SK-N-SH (cell line): ENCODE data around the gene REX1BD. TPM values are rescaled to one million over a fixed set of nuclear protein-coding genes. Genes with fewer than 3 reads are reported as not detected.

Experiments
- CTCF ChIA-PET: fragments of 300-600, 350-600 bp; formaldehyde crosslinking; extraction: SDS; loops from one replicate; lab custom pipeline; 2021; lab: Yijun Ruan, JAX
- POLR2A ChIA-PET: fragments of 350-600 bp; sonication (Branson Sonifier 250); formaldehyde crosslinking; extraction: SDS; loops from one replicate; lab custom pipeline; 2020; ENCODE audit warnings: antibody characterized with exemption, inconsistent platforms; lab: Yijun Ruan, JAX
- DNase-seq: peaks from one replicate; pipeline ENCODE4 v3.0.0; 2012
- H2AFZ ChIP-seq: fragments of 200-600 bp; sonication (generic); 2 replicates; pipeline ENCODE4 v1.8.1; 2016; ENCODE audit warnings: antibody characterized with exemption, mild to moderate bottlenecking, low read depth
- H3F3A ChIP-seq: fragments of 200-600 bp; sonication (generic); replicated peaks from 2 replicates; pipeline ENCODE3; 2016; ENCODE audit warnings: antibody characterized with exemption, mild to moderate bottlenecking; ENCODE audit not compliant: insufficient read depth
- H3K27ac ChIP-seq, 2 experiments: fragments of 200-500 bp in 1 of 2; fragments of 200-600 bp in 1 of 2; sonication (Bioruptor generic) in 1 of 2; sonication (generic), shearing (Covaris generic) in 1 of 2; 2 replicates each; pipeline versions ENCODE4 v1.5.1 to v1.6.1; 2014 to 2016; ENCODE audit warnings: low read depth in 2 of 2, inconsistent platforms in 1 of 2, low read length in 1 of 2, mild to moderate bottlenecking in 1 of 2, mixed read lengths in 1 of 2
- H3K27me3 ChIP-seq: fragments of 200-600 bp; sonication (generic), shearing (Covaris generic); 2 replicates; pipeline ENCODE4 v1.6.1; 2016; ENCODE audit warnings: mixed run types; ENCODE audit not compliant: insufficient read depth
- H3K36me3 ChIP-seq, 2 experiments: fragments of 200-500 bp in 1 of 2; fragments of 200-600 bp in 1 of 2; sonication (Bioruptor generic) in 1 of 2; sonication (generic) in 1 of 2; replicated peaks in 1 of 2; 2 replicates each; pipeline versions ENCODE3 to v1.5.1; 2014 to 2016; ENCODE audit warnings: low read length in 1 of 2, mild to moderate bottlenecking in 1 of 2; ENCODE audit not compliant: insufficient read depth in 2 of 2, control insufficient read depth in 1 of 2
- H3K4me1 ChIP-seq, 2 experiments: fragments of 200-500 bp in 1 of 2; fragments of 200-600 bp in 1 of 2; sonication (Bioruptor generic) in 1 of 2; sonication (generic), shearing (Covaris generic) in 1 of 2; 2 replicates each; pipeline versions ENCODE4 v1.5.1 to v1.6.1; 2014 to 2016; ENCODE audit warnings: low read depth in 1 of 2, low read length in 1 of 2, mixed run types in 1 of 2; ENCODE audit not compliant: insufficient read depth in 2 of 2, control insufficient read depth in 1 of 2
- H3K4me2 ChIP-seq: fragments of 200-600 bp; sonication (generic), shearing (Covaris generic); 2 replicates; pipeline ENCODE4 v1.6.1; 2017; ENCODE audit warnings: mixed run types
- H3K4me3 ChIP-seq, 2 experiments: fragments of 200-500 bp in 1 of 2; fragments of 200-600 bp in 1 of 2; sonication (Bioruptor generic) in 1 of 2; sonication (generic), shearing (Covaris generic) in 1 of 2; 2 replicates each; pipeline versions ENCODE4 v1.5.1 to v1.8.1; 2014 to 2016; ENCODE audit warnings: low read depth in 2 of 2, inconsistent platforms in 1 of 2, low read length in 1 of 2, mild to moderate bottlenecking in 1 of 2, mixed read lengths in 1 of 2, moderate library complexity in 1 of 2
- H3K79me2 ChIP-seq: fragments of 200-600 bp; sonication (generic); 2 replicates; pipeline ENCODE4 v1.8.1; 2017; ENCODE audit warnings: mild to moderate bottlenecking; ENCODE audit not compliant: insufficient read depth
- H3K9ac ChIP-seq: fragments of 200-600 bp; sonication (generic); 2 replicates; pipeline ENCODE4 v1.6.1; 2017; ENCODE audit warnings: mixed run types
- H3K9me2 ChIP-seq: fragments of 200-600 bp; sonication (generic); 2 replicates; pipeline ENCODE4 v1.6.1; 2017; ENCODE audit warnings: mixed run types
- H3K9me3 ChIP-seq: fragments of 200-600 bp; sonication (generic); 2 replicates; pipeline ENCODE4 v1.6.1; 2017; ENCODE audit warnings: mixed run types, mild to moderate bottlenecking, moderate library complexity
- H4K20me1 ChIP-seq: fragments of 200-600 bp; sonication (generic); 2 replicates; pipeline ENCODE4 v1.6.1; 2017; ENCODE audit warnings: mild to moderate bottlenecking, mixed run types; ENCODE audit not compliant: insufficient read depth
- CHD2 ChIP-seq: fragments of 150-350 bp; IDR thresholded peaks from 2 replicates; pipeline ENCODE4 v1.6.1; 2018; ENCODE audit warnings: low read length; ENCODE audit not compliant: partially characterized antibody
- ELF1 ChIP-seq: IDR thresholded peaks from 2 replicates; pipeline ENCODE4 v1.4.0; 2012
- EZH2phosphoT487 ChIP-seq: fragments of 200-600 bp; sonication (generic); IDR thresholded peaks from 2 replicates; pipeline ENCODE4 v1.6.1; 2017; ENCODE audit warnings: low read depth, mixed run types, mild to moderate bottlenecking, antibody characterized with exemption, moderate library complexity, borderline replicate concordance
- FOXM1 ChIP-seq: IDR thresholded peaks from 2 replicates; pipeline ENCODE4 v1.4.0; 2012; ENCODE audit warnings: low read depth, mild to moderate bottlenecking
- GABPA ChIP-seq: IDR thresholded peaks from 2 replicates; pipeline ENCODE4 v1.4.0; 2012; ENCODE audit warnings: low read depth, mild to moderate bottlenecking
- JUND ChIP-seq: IDR thresholded peaks from 2 replicates; pipeline ENCODE4 v1.4.0; 2012
- MXI1 ChIP-seq: IDR thresholded peaks from 2 replicates; pipeline ENCODE4 v1.6.1; 2012; ENCODE audit warnings: mild to moderate bottlenecking, low read depth, low read length, improper control_type of control experiment
- NFIC ChIP-seq: IDR thresholded peaks from 2 replicates; pipeline ENCODE4 v1.4.0; 2012; ENCODE audit warnings: borderline replicate concordance
- NRF1 ChIP-seq: IDR thresholded peaks from 2 replicates; pipeline ENCODE4 v1.6.1; 2012; ENCODE audit warnings: low read depth, mild to moderate bottlenecking, low read length
- POLR2AphosphoS5 ChIP-seq: IDR thresholded peaks from 2 replicates; pipeline ENCODE4 v1.6.1; 2012; ENCODE audit warnings: low read depth, low read length
- RAD21 ChIP-seq: IDR thresholded peaks from 2 replicates; pipeline ENCODE4 v1.6.1; 2012; ENCODE audit warnings: mild to moderate bottlenecking, low read length
- RFX5 ChIP-seq: IDR thresholded peaks from 2 replicates; pipeline ENCODE4 v1.6.1; 2012; ENCODE audit warnings: mild to moderate bottlenecking, improper control_type of control experiment, low read length
- SIN3A ChIP-seq: IDR thresholded peaks from 2 replicates; pipeline ENCODE4 v1.6.1; 2012; ENCODE audit warnings: low read depth, mild to moderate bottlenecking, low read length, moderate library complexity, borderline replicate concordance
- SMC3 ChIP-seq: IDR thresholded peaks from 2 replicates; pipeline ENCODE4 v1.6.1; 2012; ENCODE audit warnings: low read depth, low read length, improper control_type of control experiment
- TAF1 ChIP-seq: IDR thresholded peaks from 2 replicates; pipeline ENCODE4 v1.6.1; 2012; ENCODE audit warnings: low read depth, mild to moderate bottlenecking, low read length, moderate library complexity, borderline replicate concordance
- USF1 ChIP-seq: IDR thresholded peaks from 2 replicates; pipeline ENCODE4 v1.4.0; 2012; ENCODE audit warnings: low read depth, borderline replicate concordance
- ZBTB33 ChIP-seq: IDR thresholded peaks from 2 replicates; pipeline ENCODE4 v1.4.0; 2012; ENCODE audit warnings: low read depth, borderline replicate concordance
- WGBS: methylation state at CpG from one replicate; pipeline ENCODE4 v1.1.6; 2017; ENCODE audit warnings: low lambda C conversion rate; 5-methylcytosine and 5-hydroxymethylcytosine counted together
- polyA plus RNA-seq, 3 experiments: library from polyadenylated mRNA; depleted of rRNA; stranded (reverse); fragments of >200 nt; gene quantifications; 2 replicates each; pipeline ENCODE4 v1.2.3, GENCODE V29; 2012
- TF ChIP-seq, protein P1 (sequence below): fragments of 150-350 bp; IDR thresholded peaks from 2 replicates; pipeline ENCODE4 v1.6.1; 2016; ENCODE audit warnings: mild to moderate bottlenecking, low read depth, low read length
- TF ChIP-seq, protein P2 (sequence below): IDR thresholded peaks from 2 replicates; pipeline ENCODE4 v1.6.1; 2012; ENCODE audit warnings: mild to moderate bottlenecking, low read depth, low read length, moderate library complexity
- TF ChIP-seq, protein P3 (sequence below): IDR thresholded peaks from 2 replicates; pipeline ENCODE4; 2012

The REX1BD gene
- polyA plus RNA-seq, 1 of the 3 experiments (the other 2 are of a cell fraction): 159 TPM

DNA sequence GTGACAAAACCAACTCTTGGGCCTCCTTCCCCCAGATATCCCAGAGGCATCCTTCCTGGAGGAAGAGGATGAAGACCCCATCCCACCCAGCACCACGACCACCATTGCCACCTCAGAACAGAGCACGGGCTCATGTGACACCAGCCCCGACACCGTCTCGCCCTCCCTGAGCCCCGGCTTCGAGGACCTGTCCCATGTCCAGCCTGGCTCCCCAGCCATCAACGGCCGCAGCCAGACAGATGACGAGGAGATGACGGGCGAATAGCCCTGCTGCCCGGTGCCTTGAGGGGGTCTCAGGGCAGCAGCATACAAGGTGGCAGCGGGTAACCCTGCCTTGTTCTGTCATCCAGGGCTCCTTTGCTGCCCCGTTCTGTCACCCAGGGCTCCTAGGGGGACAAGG is 20.2 kb upstream of the REX1BD start (continued):
- TF ChIP-seq USF1 (no peak), JUND (no peak), MXI1 (no peak), EZH2phosphoT487 (no peak), GABPA (no peak)

DNA sequence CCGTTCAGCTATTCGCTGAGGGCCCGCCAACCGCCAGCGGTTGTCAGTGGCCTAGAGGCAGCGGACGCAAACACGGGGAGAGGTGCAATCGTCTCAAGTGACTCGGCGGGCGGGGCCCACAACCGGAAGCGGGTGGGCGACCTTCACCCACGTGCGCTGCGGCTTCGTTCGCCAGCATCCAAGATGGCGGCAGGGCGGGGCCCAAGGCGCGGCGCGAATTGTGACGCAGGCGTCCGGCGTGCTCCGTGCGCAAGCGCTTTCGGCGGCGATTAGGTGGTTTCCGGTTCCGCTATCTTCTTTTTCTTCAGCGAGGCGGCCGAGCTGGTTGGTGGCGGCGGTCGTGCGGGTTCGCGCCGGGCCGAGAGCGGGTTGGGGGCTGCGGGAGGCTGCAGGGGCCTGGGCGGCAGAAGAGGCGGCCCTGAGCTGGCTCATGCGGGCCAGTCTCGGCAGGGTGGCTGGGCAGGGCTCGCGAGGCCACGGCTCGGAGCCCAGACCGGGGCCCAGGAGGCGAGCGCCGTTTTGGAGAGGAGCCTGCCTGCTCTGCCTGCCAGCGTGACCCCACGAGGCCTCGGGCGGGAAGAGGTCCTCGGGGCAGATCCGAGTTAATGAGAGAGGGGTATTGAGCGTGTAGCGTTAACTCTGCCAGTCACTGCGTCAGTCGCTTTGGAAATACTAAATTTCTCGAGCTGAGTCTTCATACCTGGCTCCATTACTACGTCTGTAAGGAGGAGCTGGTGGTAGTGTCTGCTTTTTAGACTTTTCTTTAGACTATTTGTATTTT is 16.8 kb upstream of the REX1BD start, which contains the start of gene UBA52:
TSS of gene UBA52 (plus strand) at position 294 of the 781 bp plus-strand sequence. CDS start 1,444 bp downstream, outside the sequence.
- CTCF ChIA-PET: interaction anchor here (0.9 to 4.2 kb wide), 12 partner anchors 9 to 605 kb away, joined by 3 to 45 read pairs (median 4); partner anchors contain the start of genes KXD1 and REX1BD
- H3K27ac ChIP-seq: peak within 1 kb of the TSS; percentile 74 to 76
- peaks cover 10 to 16% of the 10 kb centered on the region in 2 experiments; a peak in 3 of 4 replicates for H3K4me1 ChIP-seq
- H3K4me2 ChIP-seq: peak within 1 kb of the TSS; percentile 95
- H3K9me2 ChIP-seq: no peaks in the 10 kb centered on the region
- H2AFZ ChIP-seq: peak within 1 kb of the TSS; percentile 82
- H3K27me3 ChIP-seq: no peaks in the 10 kb centered on the region
- peak; percentile 96 for DNase-seq
- under 1% methylated on average over 29 of the region's 75 CpGs for WGBS
- peaks cover 40 to 51% of the 10 kb centered on the region in 2 experiments for H3K36me3 ChIP-seq
- peaks cover 33% of the 10 kb centered on the region for H4K20me1 ChIP-seq
- POLR2A ChIA-PET: interaction anchor here (0.8 to 2.3 kb wide), 9 partner anchors 10 to 348 kb away, joined by 3 to 20 read pairs (median 6); partner anchors contain the start of genes COPE, DDX49, KXD1 and REX1BD
- no peaks in the 10 kb centered on the region for H3K9me3 ChIP-seq
- peaks cover 38% of the 10 kb centered on the region for H3F3A ChIP-seq
- H3K79me2 ChIP-seq: peaks cover 30% of the 10 kb centered on the region
- peak within 1 kb of the TSS; percentile 95 for H3K9ac ChIP-seq
- H3K4me3 ChIP-seq: peak within 1 kb of the TSS; percentile 64 to 86
- TF ChIP-seq POLR2AphosphoS5 (peak; percentile 96), NFIC (no peak), RAD21 (no peak), ELF1 (peak; percentile 99), NRF1 (peak; percentile 89), GABPA (peak; percentile 87), RFX5 (peak; percentile 38; the same call in 1 of the 2 replicates), MXI1 (peak; percentile 100), ZBTB33 (no peak), CHD2 (peak; percentile 77), FOXM1 (no peak), SIN3A (peak; percentile 96), USF1 (peak; percentile 95), TAF1 (peak; percentile 96), SMC3 (0 out of 2 replicates have a peak, but pooled peaks have one; percentile 5)
- TF ChIP-seq, protein P1, sequence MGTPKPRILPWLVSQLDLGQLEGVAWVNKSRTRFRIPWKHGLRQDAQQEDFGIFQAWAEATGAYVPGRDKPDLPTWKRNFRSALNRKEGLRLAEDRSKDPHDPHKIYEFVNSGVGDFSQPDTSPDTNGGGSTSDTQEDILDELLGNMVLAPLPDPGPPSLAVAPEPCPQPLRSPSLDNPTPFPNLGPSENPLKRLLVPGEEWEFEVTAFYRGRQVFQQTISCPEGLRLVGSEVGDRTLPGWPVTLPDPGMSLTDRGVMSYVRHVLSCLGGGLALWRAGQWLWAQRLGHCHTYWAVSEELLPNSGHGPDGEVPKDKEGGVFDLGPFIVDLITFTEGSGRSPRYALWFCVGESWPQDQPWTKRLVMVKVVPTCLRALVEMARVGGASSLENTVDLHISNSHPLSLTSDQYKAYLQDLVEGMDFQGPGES: no peak
- TF ChIP-seq, protein P2, sequence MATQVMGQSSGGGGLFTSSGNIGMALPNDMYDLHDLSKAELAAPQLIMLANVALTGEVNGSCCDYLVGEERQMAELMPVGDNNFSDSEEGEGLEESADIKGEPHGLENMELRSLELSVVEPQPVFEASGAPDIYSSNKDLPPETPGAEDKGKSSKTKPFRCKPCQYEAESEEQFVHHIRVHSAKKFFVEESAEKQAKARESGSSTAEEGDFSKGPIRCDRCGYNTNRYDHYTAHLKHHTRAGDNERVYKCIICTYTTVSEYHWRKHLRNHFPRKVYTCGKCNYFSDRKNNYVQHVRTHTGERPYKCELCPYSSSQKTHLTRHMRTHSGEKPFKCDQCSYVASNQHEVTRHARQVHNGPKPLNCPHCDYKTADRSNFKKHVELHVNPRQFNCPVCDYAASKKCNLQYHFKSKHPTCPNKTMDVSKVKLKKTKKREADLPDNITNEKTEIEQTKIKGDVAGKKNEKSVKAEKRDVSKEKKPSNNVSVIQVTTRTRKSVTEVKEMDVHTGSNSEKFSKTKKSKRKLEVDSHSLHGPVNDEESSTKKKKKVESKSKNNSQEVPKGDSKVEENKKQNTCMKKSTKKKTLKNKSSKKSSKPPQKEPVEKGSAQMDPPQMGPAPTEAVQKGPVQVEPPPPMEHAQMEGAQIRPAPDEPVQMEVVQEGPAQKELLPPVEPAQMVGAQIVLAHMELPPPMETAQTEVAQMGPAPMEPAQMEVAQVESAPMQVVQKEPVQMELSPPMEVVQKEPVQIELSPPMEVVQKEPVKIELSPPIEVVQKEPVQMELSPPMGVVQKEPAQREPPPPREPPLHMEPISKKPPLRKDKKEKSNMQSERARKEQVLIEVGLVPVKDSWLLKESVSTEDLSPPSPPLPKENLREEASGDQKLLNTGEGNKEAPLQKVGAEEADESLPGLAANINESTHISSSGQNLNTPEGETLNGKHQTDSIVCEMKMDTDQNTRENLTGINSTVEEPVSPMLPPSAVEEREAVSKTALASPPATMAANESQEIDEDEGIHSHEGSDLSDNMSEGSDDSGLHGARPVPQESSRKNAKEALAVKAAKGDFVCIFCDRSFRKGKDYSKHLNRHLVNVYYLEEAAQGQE: peak; percentile 58; the same call in 1 of the 2 replicates
- TF ChIP-seq, protein P3, sequence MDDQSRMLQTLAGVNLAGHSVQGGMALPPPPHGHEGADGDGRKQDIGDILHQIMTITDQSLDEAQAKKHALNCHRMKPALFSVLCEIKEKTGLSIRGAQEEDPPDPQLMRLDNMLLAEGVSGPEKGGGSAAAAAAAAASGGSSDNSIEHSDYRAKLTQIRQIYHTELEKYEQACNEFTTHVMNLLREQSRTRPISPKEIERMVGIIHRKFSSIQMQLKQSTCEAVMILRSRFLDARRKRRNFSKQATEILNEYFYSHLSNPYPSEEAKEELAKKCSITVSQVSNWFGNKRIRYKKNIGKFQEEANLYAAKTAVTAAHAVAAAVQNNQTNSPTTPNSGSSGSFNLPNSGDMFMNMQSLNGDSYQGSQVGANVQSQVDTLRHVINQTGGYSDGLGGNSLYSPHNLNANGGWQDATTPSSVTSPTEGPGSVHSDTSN: peak; percentile 7; the same call in 1 of the 2 replicates
